Stimulated activated CD8-positive, alpha-beta memory T cell treated with anti-CD3 and anti-CD28 coated beads, Interleukin-7, amount 100 ng/mL, for 4 hours (primary cell): ENCODE data around the gene OTUD3.

Experiments used
- DNase-seq, 2 donors: peaks; one replicate each; pipeline ENCODE4 v3.0.0-alpha.2; 2020; ENCODE audit warnings: low read depth in 2 of 2

OTUD3 gene

GRCh38 chr1:19949016-19949415 lies 66.8 kb downstream of the OTUD3 start:
- DNase-seq: no peak

DNA sequence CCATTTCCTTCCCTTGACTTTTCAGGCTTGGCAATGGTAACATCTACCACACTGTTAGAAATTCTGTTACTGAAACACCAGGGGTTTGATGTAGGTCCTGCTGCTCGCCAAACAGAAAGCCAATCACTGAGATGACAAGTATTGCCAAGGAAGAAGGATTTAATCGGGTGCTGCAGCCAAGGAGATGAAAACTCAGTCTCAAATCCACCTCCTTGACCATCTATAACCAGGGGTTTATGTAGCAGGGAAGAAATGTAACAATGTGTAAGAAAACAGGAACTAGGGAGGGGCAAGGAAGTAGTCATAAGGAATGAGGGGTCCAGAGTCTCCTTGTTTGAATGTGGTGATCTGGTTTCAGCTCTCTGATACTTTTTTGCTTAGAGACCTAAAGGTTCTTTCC lies 71.9 kb downstream of the OTUD3 start:
- DNase-seq: no peak

GRCh38 chr1:19955534-19956170 lies 73.5 kb downstream of the OTUD3 start:
- no peak for DNase-seq

DNA sequence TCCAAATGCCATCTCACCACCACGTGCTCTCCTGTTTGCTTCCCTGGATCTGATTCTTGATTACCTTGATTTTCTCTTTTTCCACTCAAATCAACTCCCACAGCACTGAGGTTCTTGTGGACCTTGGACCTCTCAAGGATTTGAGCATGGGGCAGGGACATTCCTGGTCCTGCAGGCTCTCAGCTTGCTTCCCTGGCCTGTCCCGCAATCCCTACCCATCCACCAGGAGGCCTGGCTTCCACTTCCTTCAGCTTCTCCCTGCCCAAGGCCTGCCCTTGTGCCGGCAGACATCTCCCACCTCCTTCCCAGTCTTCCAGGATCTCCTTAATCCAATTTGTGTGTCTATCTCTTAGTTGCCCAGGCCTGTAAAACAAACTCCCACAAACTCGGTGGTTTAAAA lies 75.6 kb downstream of the OTUD3 start:
- no peak for DNase-seq

DNA sequence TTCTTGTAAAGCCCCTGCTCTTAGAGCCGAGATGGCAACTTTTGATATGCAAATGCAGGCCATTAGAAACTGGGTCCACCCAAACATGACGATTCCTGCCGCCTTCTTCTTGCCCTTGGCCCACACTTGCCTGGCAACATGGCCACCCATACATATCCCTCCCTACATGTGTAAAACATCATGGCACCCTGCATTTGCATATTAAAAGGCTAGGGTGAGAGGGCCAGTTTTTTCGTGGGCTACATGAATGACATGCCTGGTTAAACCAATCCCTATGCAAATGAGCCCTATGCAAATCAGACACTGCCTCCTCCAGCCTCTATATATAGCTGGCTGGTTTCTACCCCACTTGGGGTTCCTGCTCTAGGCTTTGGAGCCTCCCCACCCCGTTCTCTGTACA lies 78.4 kb downstream of the OTUD3 start:
- no peak for DNase-seq
